Activated CD4-positive, alpha-beta T cell treated with anti-CD3 and anti-CD28 coated beads for 36 hours (primary cell): ENCODE measurements around the gene RUVBL2. TPM values are rescaled to one million over a fixed set of nuclear protein-coding genes. Genes with fewer than 3 reads are reported as not detected.
"Not testable (repeated sequence)": the region's sequence is repeated elsewhere in the genome, so short reads cannot be mapped to it uniquely, and the experiment has no call there.

Experiments
- ATAC-seq: fragments of 200-7000 bp; cut with Tn5 transposase; one replicate; pipeline ENCODE4 v1.10.0; 2021; ENCODE audit warnings: mild to moderate bottlenecking, moderate library complexity
- CTCF ChIA-PET: fragments of 350-600 bp; sonication (Branson Sonifier 250); formaldehyde crosslinking; loops from one replicate; lab custom pipeline; 2021; ENCODE audit warnings: antibody characterized with exemption; lab: Charles Lee
- POLR2A ChIA-PET: fragments of 350-600 bp; sonication (Branson Sonifier 250); formaldehyde crosslinking; loops from one replicate; lab custom pipeline; 2021; ENCODE audit warnings: antibody characterized with exemption, inconsistent platforms; lab: Charles Lee
- DNase-seq: peaks from one replicate; pipeline ENCODE4 v3.0.0-alpha.2; 2020
- H3K27ac Mint-ChIP-seq: one replicate; pipeline ENCODE4 v1.8.0; 2021; ENCODE audit warnings: mixed read lengths
- H3K27me3 Mint-ChIP-seq: one replicate; pipeline ENCODE4 v1.8.0; 2021; ENCODE audit warnings: mixed read lengths
- H3K36me3 Mint-ChIP-seq: one replicate; pipeline ENCODE4 v1.8.0; 2021; ENCODE audit warnings: low read depth, mixed read lengths
- H3K4me1 Mint-ChIP-seq: one replicate; pipeline ENCODE4 v1.8.0; 2021; ENCODE audit warnings: mixed read lengths
- H3K4me3 Mint-ChIP-seq: one replicate; pipeline ENCODE4 v1.8.0; 2021; ENCODE audit warnings: mild to moderate bottlenecking, moderate library complexity, mixed read lengths
- H3K9me3 Mint-ChIP-seq: one replicate; pipeline ENCODE4 v1.8.0; 2021; ENCODE audit warnings: low read depth, mixed read lengths
- intact Hi-C, 2 experiments: fragments of 100-400 bp; cut with DNase I in 1 of 2; cut with micrococcal nuclease in 1 of 2; formaldehyde crosslinking; loops; one replicate each; pipeline versions ENCODE4 v1.14.2 to v1.15.1; 2022 to 2024; cut with DNase I, micrococcal nuclease
- total RNA-seq, 2 experiments: library from RNA; stranded (reverse); gene quantifications; one replicate each; pipeline ENCODE4 v1.2.3, GENCODE V29; 2021

Gene RUVBL2
- total RNA-seq, 2 experiments from 2014 or later = 155 to 178 TPM

DNA sequence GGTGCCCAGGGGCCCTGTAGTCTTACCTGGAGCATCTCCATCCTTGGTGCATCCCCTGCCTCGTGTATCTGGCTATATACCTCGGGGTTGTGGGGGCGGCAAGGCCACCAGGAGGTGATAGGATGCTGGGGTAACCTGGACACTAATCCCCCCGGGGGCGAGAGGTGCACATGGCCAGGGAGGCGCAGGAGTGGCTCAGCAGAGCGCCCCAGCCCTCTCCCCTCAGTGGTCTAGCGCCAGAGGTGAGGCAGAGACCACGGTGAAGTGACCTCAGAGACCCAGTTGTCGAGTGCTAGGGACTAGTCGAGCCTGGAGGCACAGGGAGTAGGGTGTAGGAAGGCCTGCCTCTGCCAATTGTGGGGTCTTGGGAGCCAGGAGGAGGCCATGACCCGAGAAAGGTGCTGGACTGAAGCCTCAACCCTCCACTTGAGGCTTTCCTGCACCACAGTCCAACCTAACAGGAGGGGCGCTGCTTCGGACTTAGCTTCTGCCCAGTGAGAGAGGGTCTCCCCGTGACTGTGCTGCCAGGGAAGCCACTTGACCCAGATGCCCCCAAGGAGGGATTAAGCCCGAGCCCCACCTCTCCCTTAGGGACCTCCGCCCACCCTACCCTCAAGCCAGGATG lies 23.5 kb downstream of the RUVBL2 start, which contains the start of gene LHB:
Gene LHB (minus strand): TSS at position 51 of the 625 bp plus-strand sequence. CDS start 10 bp downstream, at position 41.
- intact Hi-C loops = loop anchor here in 1 of 2 experiments (5.0 kb wide), 1 partner anchor 135 kb away; no protein-coding TSS in a partner anchor
- POLR2A ChIA-PET = no interaction called here

DNA sequence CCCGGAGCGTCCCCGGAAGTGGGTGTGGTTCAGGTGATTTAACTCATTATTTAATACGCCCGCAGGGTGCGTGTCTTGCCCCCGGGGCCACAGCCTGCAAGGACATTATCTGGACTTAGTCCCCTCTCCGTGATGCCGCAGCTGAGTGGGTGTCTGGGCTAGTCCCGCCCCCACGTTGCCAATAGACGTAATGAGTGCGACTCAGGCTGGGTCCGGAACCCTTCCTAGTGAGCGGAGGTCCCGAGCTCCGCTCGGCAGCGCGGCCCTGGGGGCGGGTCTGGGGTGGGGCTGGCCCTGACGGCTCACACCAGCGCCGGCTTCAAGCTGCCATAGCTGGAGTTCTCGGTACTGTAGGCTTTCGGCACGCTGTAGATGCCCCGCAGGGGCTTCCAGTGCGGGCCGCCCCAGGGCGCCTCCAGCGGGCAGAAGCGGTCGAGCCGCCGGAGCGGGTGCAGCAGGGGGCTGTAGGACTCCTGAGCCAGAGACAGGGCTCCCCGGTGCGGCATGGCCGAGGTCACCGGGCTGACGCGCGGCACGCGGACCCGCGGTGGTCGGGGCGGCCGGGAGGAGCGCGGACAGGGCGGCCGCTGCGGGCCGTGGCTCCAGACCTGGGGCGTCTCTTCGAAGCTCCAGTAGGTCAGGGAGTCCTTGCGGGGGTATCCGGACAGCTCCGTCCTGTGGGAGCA lies 24.1 kb downstream of the RUVBL2 start:
- ChIA-PET POLR2A (interaction anchor here (0.6 kb wide), 1 partner anchor 93 kb away, joined by 3 read pairs; no protein-coding TSS in a partner anchor), CTCF (interaction anchor here (0.5 to 2.7 kb wide), 6 partner anchors 18 to 208 kb away, joined by 3 to 13 read pairs (median 4); partner anchors contain the start of genes GYS1 and RUVBL2)
- peaks cover 16% of the 10 kb centered on the region for H3K4me1 Mint-ChIP-seq
- ATAC-seq (peak; percentile 76), DNase-seq (peak; percentile 80)
- intact Hi-C loops = loop anchor here in 1 of 2 experiments (5.0 kb wide), 1 partner anchor 134 kb away; no protein-coding TSS in a partner anchor
- no peaks in the 10 kb centered on the region for H3K9me3 Mint-ChIP-seq
- no peak overlapping the region for H3K27ac Mint-ChIP-seq
- peak overlapping the region; percentile 76 for H3K4me3 Mint-ChIP-seq
- peaks cover 6% of the 10 kb centered on the region for H3K27me3 Mint-ChIP-seq
- H3K36me3 Mint-ChIP-seq = peaks cover 9% of the 10 kb centered on the region

More for the DNA sequence above, 23.5 kb downstream of the RUVBL2 start, which contains the start of gene LHB:
- H3K4me3 Mint-ChIP-seq = no peak within 1 kb of the TSS
- no peaks in the 10 kb centered on the region for H3K9me3 Mint-ChIP-seq
- no peak within 1 kb of the TSS for H3K27ac Mint-ChIP-seq
- peaks cover 9% of the 10 kb centered on the region for H3K36me3 Mint-ChIP-seq
- ATAC-seq (no peak), DNase-seq (no peak)
- peaks cover 6% of the 10 kb centered on the region for H3K27me3 Mint-ChIP-seq
- CTCF ChIA-PET = interaction anchor here (0.5 to 1.1 kb wide), 4 partner anchors 17 to 209 kb away, joined by 3 to 6 read pairs (median 3); partner anchors contain the start of genes GYS1 and RUVBL2
- H3K4me1 Mint-ChIP-seq = peaks cover 16% of the 10 kb centered on the region

GRCh38 chr19:49018388-49019241 lies 24.9 kb downstream of the RUVBL2 start:
- CTCF ChIA-PET = interaction anchor here (0.9 to 2.7 kb wide), 7 partner anchors 19 to 51 kb away, joined by 4 to 18 read pairs (median 6); partner anchors contain the start of genes GYS1 and RUVBL2
- intact Hi-C loops = loop anchor here in 1 of 2 experiments (5.0 kb wide), 1 partner anchor 134 kb away; no protein-coding TSS in a partner anchor
- Mint-ChIP-seq H3K27ac (peak overlapping the region; percentile 63), H3K4me3 (peak overlapping the region; percentile 76), H3K4me1 (peaks cover 16% of the 10 kb centered on the region)
- POLR2A ChIA-PET = interaction anchor here (0.6 kb wide), 2 partner anchors 69 to 92 kb away, joined by 3 read pairs; no protein-coding TSS in a partner anchor
- not testable (repeated sequence) for H3K36me3 Mint-ChIP-seq, H3K9me3 Mint-ChIP-seq, H3K27me3 Mint-ChIP-seq
- ATAC-seq (peak; percentile 22), DNase-seq (peak; percentile 36)

- Mint-ChIP-seq H3K4me3 (peak overlapping the region; percentile 76), H3K4me1 (peaks cover 16% of the 10 kb centered on the region), H3K36me3 (peaks cover 5% of the 10 kb centered on the region), H3K27ac (peak overlapping the region; percentile 63), H3K9me3 (no peaks in the 10 kb centered on the region), H3K27me3 (peaks cover 6% of the 10 kb centered on the region)
- CTCF ChIA-PET = interaction anchor here (0.6 to 2.7 kb wide), 7 partner anchors 8 to 87 kb away, joined by 3 to 18 read pairs (median 5); partner anchors contain the start of genes GYS1 and RUVBL2
- intact Hi-C loops = loop anchor here in 1 of 2 experiments (5.0 kb wide), 1 partner anchor 133 kb away; no protein-coding TSS in a partner anchor
- peak; percentile 66 for ATAC-seq
- peak; percentile 82 for DNase-seq
- POLR2A ChIA-PET = interaction anchor here (0.6 to 0.8 kb wide), 2 partner anchors 26 to 68 kb away, joined by 3 read pairs; partner anchors contain the start of gene RUVBL2
Measured at GRCh38 chr19:49019242-49019932, 25.7 kb downstream of the RUVBL2 start.

DNA sequence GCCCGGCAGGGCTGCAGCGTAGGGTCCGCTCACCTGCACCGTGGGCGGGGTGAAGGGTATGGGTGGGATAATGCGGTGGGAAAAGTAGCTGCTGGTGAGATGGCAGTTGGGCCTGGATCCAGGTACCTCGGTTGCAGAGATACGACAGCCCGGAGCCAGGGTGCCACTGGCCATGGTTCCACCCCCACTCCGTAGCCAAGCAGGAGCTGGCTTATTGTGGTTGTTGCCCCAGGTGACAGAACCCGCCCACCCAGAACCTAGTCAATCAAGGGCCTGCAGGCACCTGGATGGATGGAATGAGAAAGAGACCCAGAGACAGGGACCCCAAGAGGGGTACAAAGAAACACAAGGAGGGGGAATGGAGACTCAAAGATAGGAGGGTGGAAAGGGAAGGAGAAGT lies 26.7 kb downstream of the RUVBL2 start:
- CTCF ChIA-PET = interaction anchor here (0.6 to 2.7 kb wide), 5 partner anchors 9 to 86 kb away, joined by 3 to 18 read pairs (median 6); partner anchors contain the start of genes GYS1 and RUVBL2
- intact Hi-C loops = no loop called here

GRCh38 chr19:49020931-49021895 lies 27.5 kb downstream of the RUVBL2 start:
- peak; percentile 41 for DNase-seq
- Mint-ChIP-seq H3K4me3 (no peak overlapping the region), H3K4me1 (peaks cover 16% of the 10 kb centered on the region), H3K27ac (no peak overlapping the region), H3K36me3 (peaks cover 3% of the 10 kb centered on the region), H3K27me3 (peaks cover 6% of the 10 kb centered on the region), H3K9me3 (no peaks in the 10 kb centered on the region)
- ChIA-PET POLR2A (no interaction called here), CTCF (interaction anchor here (0.7 to 2.2 kb wide), 4 partner anchors 16 to 50 kb away, joined by 3 to 18 read pairs (median 4); partner anchors contain the start of genes GYS1 and RUVBL2)
- intact Hi-C loops = no loop called here
- ATAC-seq = no peak

More for the DNA sequence above, 26.7 kb downstream of the RUVBL2 start:
- peak; percentile 27 for DNase-seq
- POLR2A ChIA-PET = interaction anchor here (0.6 kb wide), 1 partner anchor 87 kb away, joined by 4 read pairs; no protein-coding TSS in a partner anchor
- Mint-ChIP-seq H3K4me3 (no peak overlapping the region), H3K9me3 (no peaks in the 10 kb centered on the region), H3K27me3 (peaks cover 6% of the 10 kb centered on the region), H3K4me1 (peaks cover 16% of the 10 kb centered on the region), H3K27ac (no peak overlapping the region), H3K36me3 (peaks cover 5% of the 10 kb centered on the region)
- ATAC-seq = no peak

GRCh38 chr19:49022116-49022515 lies 28.4 kb downstream of the RUVBL2 start:
- no peak for ATAC-seq
- ChIA-PET POLR2A (no interaction called here), CTCF (interaction anchor here (1.5 kb wide), 1 partner anchor 22 kb away, joined by 5 read pairs; no protein-coding TSS in a partner anchor)
- Mint-ChIP-seq H3K27ac (no peak overlapping the region), H3K9me3 (no peaks in the 10 kb centered on the region), H3K27me3 (peaks cover 6% of the 10 kb centered on the region), H3K4me1 (peaks cover 16% of the 10 kb centered on the region), H3K4me3 (no peak overlapping the region), H3K36me3 (no peaks in the 10 kb centered on the region)
- no peak for DNase-seq
- intact Hi-C loops = no loop called here

DNA sequence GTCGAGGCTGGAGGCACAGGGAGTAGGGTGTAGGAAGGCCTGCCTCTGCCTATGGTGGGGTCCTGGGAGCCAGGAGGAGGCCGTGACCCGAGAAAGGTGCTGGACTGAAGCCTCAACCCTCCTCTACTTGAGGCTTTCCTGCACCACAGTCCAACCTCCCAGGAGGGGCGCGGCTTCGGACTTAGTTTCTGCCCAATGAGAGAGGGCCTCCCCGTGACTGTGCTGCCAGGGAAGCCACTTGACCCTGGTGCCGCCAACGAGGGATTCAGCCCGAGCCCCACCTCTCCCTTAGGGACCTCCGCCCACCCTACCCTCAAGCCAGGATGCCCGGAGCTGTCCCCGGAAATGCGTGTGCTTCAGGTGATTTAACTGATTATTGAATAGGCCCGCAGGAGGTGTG lies 30.5 kb downstream of the RUVBL2 start, which contains the start of gene CGB3:
Gene CGB3 (minus strand): TSS at position 101 of the 400 bp plus-strand sequence. CDS start 362 bp downstream, outside the sequence.
- POLR2A ChIA-PET, ATAC-seq, H3K9me3 Mint-ChIP-seq: not testable (repeated sequence)

DNA sequence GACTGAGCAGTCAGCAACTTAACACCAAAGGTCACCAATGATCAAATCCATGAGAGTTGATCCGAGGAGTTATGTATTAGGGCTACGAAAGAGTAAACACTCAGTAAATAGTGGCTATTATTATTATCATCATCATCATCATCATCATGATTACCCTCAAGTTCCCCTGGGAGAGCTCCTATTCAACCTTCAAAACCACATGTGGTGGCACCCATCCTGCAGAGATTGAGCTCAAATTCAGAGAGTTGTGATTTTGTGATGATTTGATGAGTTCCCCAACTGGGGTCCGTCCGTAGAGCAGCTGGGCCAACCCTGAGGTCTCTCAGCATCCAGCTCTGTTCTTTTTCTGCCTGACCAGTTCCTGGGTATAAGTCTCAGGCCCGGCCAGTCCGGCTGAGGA lies 31.4 kb downstream of the RUVBL2 start:
- H3K4me1 Mint-ChIP-seq, H3K27me3 Mint-ChIP-seq, POLR2A ChIA-PET, CTCF ChIA-PET, H3K4me3 Mint-ChIP-seq, DNase-seq, H3K36me3 Mint-ChIP-seq, ATAC-seq, intact Hi-C loops, H3K9me3 Mint-ChIP-seq, H3K27ac Mint-ChIP-seq: not testable (repeated sequence)

More for the DNA sequence above, 30.5 kb downstream of the RUVBL2 start, which contains the start of gene CGB3:
- H3K27ac Mint-ChIP-seq, H3K36me3 Mint-ChIP-seq, H3K27me3 Mint-ChIP-seq, DNase-seq, H3K4me3 Mint-ChIP-seq, CTCF ChIA-PET, intact Hi-C loops: not testable (repeated sequence)
- peaks cover 10% of the 10 kb centered on the region for H3K4me1 Mint-ChIP-seq
